Spinal cord (tissue), 10 donors: ENCODE results near the gene POLR3H. TPM values are rescaled to one million over a fixed set of nuclear protein-coding genes. Genes with fewer than 3 reads are reported as not detected.

ENCODE experiments used
- DNase-seq, 6 donors: peaks; one replicate each; pipeline versions ENCODE4 v3.0.0 to v3.0.0-alpha.2; 2013 to 2015; ENCODE audit warnings: low spot score in 6 of 6, low read depth in 4 of 6
- H3K27ac ChIP-seq: one replicate; pipeline ENCODE4 v1.5.1; 2013; ENCODE audit warnings: low read depth, low read length, control low read depth
- H3K27me3 ChIP-seq: one replicate; pipeline ENCODE4 v1.6.1; 2013; ENCODE audit warnings: low read length; ENCODE audit not compliant: control insufficient read depth, insufficient read depth
- H3K36me3 ChIP-seq: one replicate; pipeline ENCODE4 v1.6.1; 2013; ENCODE audit warnings: low read length; ENCODE audit not compliant: control insufficient read depth, insufficient read depth
- H3K4me1 ChIP-seq: one replicate; pipeline ENCODE4 v1.6.1; 2013; ENCODE audit warnings: low read length; ENCODE audit not compliant: control insufficient read depth, insufficient read depth
- H3K4me3 ChIP-seq: one replicate; pipeline ENCODE4 v1.5.1; 2013; ENCODE audit warnings: low read depth, low read length, control low read depth
- H3K9me3 ChIP-seq: one replicate; pipeline ENCODE4 v1.6.1; 2013; ENCODE audit warnings: low read length; ENCODE audit not compliant: control insufficient read depth, insufficient read depth
- WGBS: methylation state at CpG from one replicate; pipeline ENCODE4 v1.1.5; 2013; ENCODE audit warnings: missing lambda C conversion rate; ENCODE audit not compliant: insufficient coverage; 5-methylcytosine and 5-hydroxymethylcytosine counted together
- polyA plus RNA-seq, 2 donors: library from polyadenylated mRNA; unstranded; fragments of 120-200 nt; gene quantifications; one replicate each; pipeline ENCODE4 v1.2.1, GENCODE V29; 2013; ENCODE audit not compliant: insufficient read length in 2 of 2
- total RNA-seq, 2 donors: library from RNA; depleted of rRNA in 1 of 2; stranded (reverse); fragments of 120-200 nt in 1 of 2; fragments of >200 nt in 1 of 2; gene quantifications; one replicate each; pipeline versions ENCODE4 v1.2.3 to v1.2.4, GENCODE V29; 2013 to 2014
- donor health status: healthy.

Gene POLR3H
- total and polyA plus RNA-seq, 4 donors: 17.9 to 91.5 (median 57.9) TPM

DNA sequence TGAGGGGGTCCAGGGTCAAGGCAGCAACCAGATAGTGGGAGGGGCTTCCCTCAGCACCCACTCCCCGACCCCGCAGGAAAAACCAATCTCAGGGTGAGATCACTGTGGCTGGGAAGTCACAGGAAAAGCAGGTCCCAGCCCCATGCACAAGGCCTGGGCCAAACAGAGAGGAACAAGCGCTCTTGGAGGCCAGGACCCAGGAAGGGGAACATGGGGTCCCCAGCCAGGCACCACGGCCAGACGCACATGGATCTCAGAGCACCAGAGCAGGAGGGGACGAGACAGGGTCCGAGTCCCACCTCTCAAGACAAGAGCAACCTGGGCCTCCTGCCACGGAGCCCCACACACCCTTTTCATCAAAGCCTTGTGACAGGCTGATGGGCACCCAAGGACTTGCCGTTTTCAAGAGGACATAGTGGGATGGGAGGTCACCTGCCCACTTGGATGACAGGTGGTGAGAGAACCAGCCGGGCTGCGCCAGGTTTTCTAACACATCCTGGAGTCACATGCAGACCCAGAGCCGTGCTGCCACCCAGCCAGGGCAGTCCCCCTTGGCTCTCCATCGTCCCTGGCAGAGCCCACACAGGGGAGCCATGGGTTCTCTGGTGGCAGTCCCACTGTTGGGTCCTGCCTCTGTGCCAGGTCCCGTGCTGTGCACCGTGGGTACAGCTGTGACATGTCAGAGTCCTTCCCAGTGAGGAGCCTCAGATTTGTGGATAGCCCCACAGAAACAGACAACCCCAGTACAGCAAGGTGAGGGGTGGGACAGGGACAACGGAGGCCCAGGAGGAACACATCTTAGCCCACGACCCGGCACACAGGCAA is 13.2 kb downstream of the POLR3H start:
- 91% methylated on average over 18 of the region's 18 CpGs for WGBS
- Histone ChIP-seq H3K27ac (no peak overlapping the region), H3K27me3 (no peaks in the 10 kb centered on the region), H3K9me3 (no peaks in the 10 kb centered on the region), H3K4me3 (no peak overlapping the region), H3K36me3 (peaks cover 87% of the 10 kb centered on the region), H3K4me1 (peaks cover 36% of the 10 kb centered on the region)
- no peak for DNase-seq

DNA sequence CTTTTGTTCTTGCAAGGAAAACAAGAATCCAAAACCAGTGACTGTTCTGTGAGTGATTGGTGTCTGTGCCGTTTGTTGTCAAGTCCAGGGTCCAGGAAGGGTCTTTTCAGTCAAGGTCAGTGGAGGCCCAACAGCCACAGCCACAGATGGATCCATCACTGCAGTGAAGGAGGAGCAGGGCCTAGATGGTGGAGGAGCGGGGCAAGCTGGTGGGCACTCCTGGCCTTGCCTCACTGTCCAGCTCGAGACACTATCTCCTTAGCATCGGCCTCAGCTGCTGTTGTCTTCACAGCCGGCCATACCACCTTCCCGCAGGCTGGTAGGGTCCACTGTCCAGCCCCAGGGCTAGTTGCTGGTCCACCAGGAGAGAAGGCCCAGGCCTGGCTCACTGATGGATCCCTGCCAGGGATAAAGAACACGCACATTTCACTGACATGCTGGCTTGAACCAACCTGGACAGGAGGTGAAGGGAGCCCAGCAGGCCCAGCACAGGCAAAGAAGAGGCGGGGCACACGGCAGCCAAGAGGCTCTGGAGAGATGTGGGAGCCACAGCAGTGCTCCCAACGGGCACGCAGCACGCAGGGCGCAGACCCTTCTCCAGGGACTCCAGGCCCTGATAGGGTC is 15.2 kb downstream of the POLR3H start:
- no peak overlapping the region for H3K27ac ChIP-seq
- H3K36me3 ChIP-seq: peaks cover 99% of the 10 kb centered on the region
- H3K4me3 ChIP-seq: no peak overlapping the region
- no peak for DNase-seq
- peaks cover 41% of the 10 kb centered on the region for H3K4me1 ChIP-seq
- WGBS: 89% methylated on average over 13 of the region's 13 CpGs
- no peaks in the 10 kb centered on the region for H3K9me3 ChIP-seq
- H3K27me3 ChIP-seq: no peaks in the 10 kb centered on the region

DNA sequence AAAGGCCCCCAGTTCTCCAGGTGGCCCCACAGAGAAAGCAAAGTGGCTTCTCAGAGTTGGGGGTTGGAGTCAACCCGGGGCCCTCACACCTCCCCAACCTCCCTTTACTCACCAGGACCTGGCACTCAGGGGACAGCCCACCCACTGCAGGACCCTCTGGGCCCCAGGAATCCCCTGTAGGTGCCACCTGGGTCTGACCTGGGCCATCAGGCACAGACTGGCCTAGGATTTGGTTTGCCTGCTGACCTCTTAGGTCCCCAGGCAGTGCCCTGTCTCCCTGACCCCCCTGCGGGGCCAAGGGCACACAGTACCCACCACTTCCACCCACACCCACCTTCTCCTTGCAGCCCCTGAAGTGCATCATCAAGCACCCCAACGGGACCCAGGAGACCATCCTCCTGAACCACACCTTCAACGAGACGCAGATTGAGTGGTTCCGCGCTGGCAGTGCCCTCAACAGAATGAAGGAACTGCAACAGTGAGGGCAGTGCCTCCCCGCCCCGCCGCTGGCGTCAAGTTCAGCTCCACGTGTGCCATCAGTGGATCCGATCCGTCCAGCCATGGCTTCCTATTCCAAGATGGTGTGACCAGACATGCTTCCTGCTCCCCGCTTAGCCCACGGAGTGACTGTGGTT is 16.0 kb downstream of the POLR3H start:
- WGBS: 88% methylated on average over 13 of the region's 16 CpGs
- no peak for DNase-seq
- Histone ChIP-seq H3K4me3 (no peak overlapping the region), H3K36me3 (peaks cover 100% of the 10 kb centered on the region), H3K27me3 (no peaks in the 10 kb centered on the region), H3K4me1 (peaks cover 41% of the 10 kb centered on the region), H3K27ac (no peak overlapping the region), H3K9me3 (no peaks in the 10 kb centered on the region)

GRCh38 chr22:41526830-41527799 is 17.2 kb downstream of the POLR3H start:
- peaks cover 40% of the 10 kb centered on the region for H3K4me1 ChIP-seq

GRCh38 chr22:41526226-41526829 is 17.9 kb downstream of the POLR3H start:
- no peak for DNase-seq
- Histone ChIP-seq H3K4me3 (no peak overlapping the region), H3K27me3 (no peaks in the 10 kb centered on the region), H3K9me3 (no peaks in the 10 kb centered on the region), H3K36me3 (peaks cover 89% of the 10 kb centered on the region), H3K27ac (peak overlapping the region; percentile 20), H3K4me1 (peaks cover 36% of the 10 kb centered on the region)
- WGBS: 80% methylated on average over 12 of the region's 12 CpGs

More at GRCh38 chr22:41526830-41527799, 17.2 kb downstream of the POLR3H start:
- WGBS: 80% methylated on average over 28 of the region's 32 CpGs
- H3K36me3 ChIP-seq: peaks cover 97% of the 10 kb centered on the region
- no peak overlapping the region for H3K4me3 ChIP-seq
- peak overlapping the region; percentile 20 for H3K27ac ChIP-seq
- DNase-seq: no peak
- H3K9me3 ChIP-seq: no peaks in the 10 kb centered on the region
- H3K27me3 ChIP-seq: no peaks in the 10 kb centered on the region

- Histone ChIP-seq H3K36me3 (peaks cover 83% of the 10 kb centered on the region), H3K27ac (no peak overlapping the region), H3K4me1 (peaks cover 36% of the 10 kb centered on the region), H3K9me3 (no peaks in the 10 kb centered on the region), H3K27me3 (no peaks in the 10 kb centered on the region), H3K4me3 (no peak overlapping the region)
- WGBS: 84% methylated on average over 13 of the region's 13 CpGs
- DNase-seq: no peak
Measured at GRCh38 chr22:41525450-41526225, 18.6 kb downstream of the POLR3H start.

GRCh38 chr22:41524809-41525449 is 19.3 kb downstream of the POLR3H start:
- H3K27me3 ChIP-seq: no peaks in the 10 kb centered on the region
- peaks cover 36% of the 10 kb centered on the region for H3K4me1 ChIP-seq
- peaks cover 83% of the 10 kb centered on the region for H3K36me3 ChIP-seq
- no peak overlapping the region for H3K27ac ChIP-seq
- no peaks in the 10 kb centered on the region for H3K9me3 ChIP-seq
- 88% methylated on average over 13 of the region's 17 CpGs for WGBS
- H3K4me3 ChIP-seq: no peak overlapping the region
- DNase-seq: no peak

DNA sequence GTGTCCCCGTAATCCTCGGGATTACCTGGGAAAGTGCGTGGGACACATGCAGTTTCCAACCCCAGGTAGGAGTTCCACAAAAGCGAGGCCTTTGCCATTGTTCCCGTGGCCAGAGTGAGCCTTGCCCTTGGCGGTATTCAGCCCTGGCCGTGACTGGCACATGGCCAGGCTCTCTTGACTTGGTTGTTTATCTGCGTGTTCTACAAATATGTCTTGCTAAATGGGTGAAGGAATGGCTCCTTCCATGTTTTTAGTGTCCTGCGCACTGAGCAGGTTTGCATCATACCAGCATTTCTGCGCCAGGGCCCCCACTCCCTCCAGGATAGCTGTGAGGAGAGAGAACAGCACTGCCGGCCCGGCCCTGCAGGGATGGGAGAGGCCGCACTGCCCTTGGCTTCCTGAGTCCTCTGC is 20.0 kb downstream of the POLR3H start:
- Histone ChIP-seq H3K4me3 (no peak overlapping the region), H3K27ac (peak overlapping the region; percentile 43)
- WGBS: 67% methylated on average over 13 of the region's 13 CpGs

More for the DNA sequence above, 20.0 kb downstream of the POLR3H start:
- DNase-seq: no peak
- Histone ChIP-seq H3K9me3 (no peaks in the 10 kb centered on the region), H3K27me3 (no peaks in the 10 kb centered on the region), H3K36me3 (peaks cover 83% of the 10 kb centered on the region), H3K4me1 (peaks cover 36% of the 10 kb centered on the region)
